HL-60 (cell line): ENCODE measurements around the gene MUC3A.
A peak's percentile ranks its signal among the peaks of the same experiment; 100 is the strongest.

ENCODE experiments used
- DNase-seq, 2 experiments: peaks; one replicate each; pipeline ENCODE4 v3.0.0-alpha.2; 2010 to 2020; ENCODE audit warnings: low read depth in 1 of 2, low spot score in 1 of 2
- H3K27ac ChIP-seq: fragments of 250-450 bp; sonication (Bioruptor Pico); replicated peaks from 2 replicates; pipeline ENCODE4 v1.5.1; 2020; ENCODE audit warnings: mild to moderate bottlenecking, moderate library complexity
- H3K27me3 ChIP-seq: fragments of 250-450 bp; sonication (Bioruptor Pico); 2 replicates; pipeline ENCODE4 v1.5.1; 2021; ENCODE audit warnings: mild to moderate bottlenecking, moderate library complexity; ENCODE audit not compliant: insufficient read depth, poor library complexity, severe bottlenecking
- H3K4me3 ChIP-seq: replicated peaks from 2 replicates; pipeline ENCODE4 v1.5.1; 2011; ENCODE audit warnings: mild to moderate bottlenecking, control low read depth, low read length; ENCODE audit not compliant: insufficient read depth
- CTCF ChIP-seq: IDR thresholded peaks from one replicate; pipeline ENCODE4 v1.5.1; 2011; ENCODE audit warnings: low read length, control low read depth, inconsistent platforms; ENCODE audit not compliant: insufficient read depth
- GABPA ChIP-seq: IDR thresholded peaks from 2 replicates; pipeline ENCODE4 v1.6.1; 2012; ENCODE audit warnings: low read depth
- POLR2AphosphoS5 ChIP-seq: IDR thresholded peaks from 2 replicates; pipeline ENCODE4 v1.6.1; 2012; ENCODE audit warnings: low read depth
- REST ChIP-seq: IDR thresholded peaks from 2 replicates; pipeline ENCODE4 v1.6.1; 2012; ENCODE audit warnings: low read depth; ENCODE audit not compliant: insufficient replicate concordance
- SPI1 ChIP-seq: IDR thresholded peaks from 2 replicates; pipeline ENCODE4 v1.6.1; 2012; ENCODE audit warnings: low read depth, mild to moderate bottlenecking, borderline replicate concordance

MUC3A gene

GRCh38 chr7:101012931-101013330 is 63.6 kb downstream of the MUC3A start:
- no peak overlapping the region for H3K4me3 ChIP-seq
- no peak overlapping the region for H3K27ac ChIP-seq
- TF ChIP-seq REST (no peak), CTCF (no peak), POLR2AphosphoS5 (no peak), SPI1 (no peak), GABPA (no peak)
- no peak for DNase-seq
- H3K27me3 ChIP-seq: peaks cover 9% of the 10 kb centered on the region

GRCh38 chr7:101015626-101016025 is 66.3 kb downstream of the MUC3A start:
- no peak for DNase-seq
- Histone ChIP-seq H3K4me3 (no peak overlapping the region), H3K27ac (no peak overlapping the region), H3K27me3 (peaks cover 9% of the 10 kb centered on the region)
- TF ChIP-seq GABPA: no peak
- no peak for TF ChIP-seq CTCF
- TF ChIP-seq REST: no peak
- no peak for TF ChIP-seq SPI1
- TF ChIP-seq POLR2AphosphoS5: no peak

- no peak for TF ChIP-seq GABPA
- TF ChIP-seq SPI1: no peak
- TF ChIP-seq CTCF: no peak
- Histone ChIP-seq H3K27ac (no peak overlapping the region), H3K27me3 (peaks cover 9% of the 10 kb centered on the region), H3K4me3 (peak overlapping the region; percentile 46)
- DNase-seq: peak; percentile 31 to 77
These were observed 67.9 kb downstream of the MUC3A start for GRCh38 chr7:101017064-101017777.
